Keratinocyte (primary cell): ENCODE measurements around the gene SLC16A4.

Experiments used
- CTCF ChIP-seq, 3 experiments: IDR thresholded peaks in 1 of 3; conservative IDR thresholded peaks in 1 of 3; optimal IDR thresholded peaks in 1 of 3; 2 replicates in 2 of 3; 3 replicates in 1 of 3; pipeline versions ENCODE3 to v1.5.1; 2011; ENCODE audit warnings: low read length in 3 of 3, mild to moderate bottlenecking in 3 of 3, moderate library complexity in 2 of 3, control low read depth in 1 of 3, inconsistent platforms in 1 of 3; ENCODE audit not compliant: insufficient read depth in 2 of 3; ENCODE audit errors: extremely low read depth in 1 of 3
- EZH2 ChIP-seq: IDR thresholded peaks from one replicate; pipeline ENCODE4 v1.6.1; 2012; ENCODE audit warnings: inconsistent platforms, mild to moderate bottlenecking, low read length, moderate library complexity

GRCh38 chr1:110424699-110425611 is 34.1 kb upstream of the SLC16A4 start:
- TF ChIP-seq CTCF (optimal IDR thresholded peaks at IDR 0.05 in 1 of 3, IDR thresholded peaks at IDR 0.05 in 1 of 3, conservative IDR thresholded peaks at IDR 0.05 in 1 of 3; ENCODE audit: extremely low read depth in 1 of 3, insufficient read depth in 2 of 3, low read length in 3 of 3) (no peak), EZH2 (no peak)
